HL-60 (cell line): ENCODE measurements around the gene TCEA2.

Experiments used
- DNase-seq, 2 experiments: peaks; one replicate each; pipeline ENCODE4 v3.0.0-alpha.2; 2010 to 2020; ENCODE audit warnings: low read depth in 1 of 2, low spot score in 1 of 2
- H3K27ac ChIP-seq: fragments of 250-450 bp; sonication (Bioruptor Pico); replicated peaks from 2 replicates; pipeline ENCODE4 v1.5.1; 2020; ENCODE audit warnings: mild to moderate bottlenecking, moderate library complexity
- H3K27me3 ChIP-seq: fragments of 250-450 bp; sonication (Bioruptor Pico); 2 replicates; pipeline ENCODE4 v1.5.1; 2021; ENCODE audit warnings: mild to moderate bottlenecking, moderate library complexity; ENCODE audit not compliant: insufficient read depth, poor library complexity, severe bottlenecking
- H3K4me3 ChIP-seq: replicated peaks from 2 replicates; pipeline ENCODE4 v1.5.1; 2011; ENCODE audit warnings: mild to moderate bottlenecking, control low read depth, low read length; ENCODE audit not compliant: insufficient read depth
- CTCF ChIP-seq: IDR thresholded peaks from one replicate; pipeline ENCODE4 v1.5.1; 2011; ENCODE audit warnings: low read length, control low read depth, inconsistent platforms; ENCODE audit not compliant: insufficient read depth
- GABPA ChIP-seq: IDR thresholded peaks from 2 replicates; pipeline ENCODE4 v1.6.1; 2012; ENCODE audit warnings: low read depth
- POLR2AphosphoS5 ChIP-seq: IDR thresholded peaks from 2 replicates; pipeline ENCODE4 v1.6.1; 2012; ENCODE audit warnings: low read depth
- REST ChIP-seq: IDR thresholded peaks from 2 replicates; pipeline ENCODE4 v1.6.1; 2012; ENCODE audit warnings: low read depth; ENCODE audit not compliant: insufficient replicate concordance
- SPI1 ChIP-seq: IDR thresholded peaks from 2 replicates; pipeline ENCODE4 v1.6.1; 2012; ENCODE audit warnings: low read depth, mild to moderate bottlenecking, borderline replicate concordance

TCEA2 gene

DNA sequence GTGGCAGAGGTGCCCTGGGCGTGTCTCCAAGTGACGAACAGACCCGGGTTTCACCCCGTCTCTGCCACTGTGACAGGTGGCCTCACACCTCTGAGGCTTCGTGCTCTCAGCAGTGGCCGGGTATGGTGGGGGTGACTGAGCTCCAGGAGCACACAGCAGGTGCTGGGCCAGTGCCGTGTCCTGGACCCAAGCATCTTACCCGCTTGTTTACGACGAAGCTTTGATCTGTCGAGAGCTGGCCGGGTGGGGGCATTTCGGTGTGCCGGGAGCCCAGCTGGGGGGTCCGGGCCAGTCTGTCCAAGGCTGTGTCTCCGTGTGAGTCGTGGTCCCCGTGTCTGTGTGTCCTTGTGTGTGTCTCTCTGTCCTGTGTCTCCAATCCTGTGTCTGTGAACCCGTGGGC, 28.3 kb downstream of the TCEA2 start:
- no peaks in the 10 kb centered on the region for H3K27me3 ChIP-seq

GRCh38 chr20:64091770-64092169, 28.8 kb downstream of the TCEA2 start:
- no peaks in the 10 kb centered on the region for H3K27me3 ChIP-seq
- no peak for TF ChIP-seq POLR2AphosphoS5
- no peak for TF ChIP-seq REST
- no peak for TF ChIP-seq CTCF
- no peak for TF ChIP-seq SPI1
- no peak for TF ChIP-seq GABPA
- DNase-seq, result no peak
- no peak overlapping the region for H3K4me3 ChIP-seq
- no peak overlapping the region for H3K27ac ChIP-seq

More for the DNA sequence above, 28.3 kb downstream of the TCEA2 start:
- no peak overlapping the region for H3K27ac ChIP-seq
- DNase-seq, result no peak
- TF ChIP-seq CTCF (no peak), GABPA (no peak), REST (no peak), SPI1 (no peak), POLR2AphosphoS5 (no peak)
- no peak overlapping the region for H3K4me3 ChIP-seq

DNA sequence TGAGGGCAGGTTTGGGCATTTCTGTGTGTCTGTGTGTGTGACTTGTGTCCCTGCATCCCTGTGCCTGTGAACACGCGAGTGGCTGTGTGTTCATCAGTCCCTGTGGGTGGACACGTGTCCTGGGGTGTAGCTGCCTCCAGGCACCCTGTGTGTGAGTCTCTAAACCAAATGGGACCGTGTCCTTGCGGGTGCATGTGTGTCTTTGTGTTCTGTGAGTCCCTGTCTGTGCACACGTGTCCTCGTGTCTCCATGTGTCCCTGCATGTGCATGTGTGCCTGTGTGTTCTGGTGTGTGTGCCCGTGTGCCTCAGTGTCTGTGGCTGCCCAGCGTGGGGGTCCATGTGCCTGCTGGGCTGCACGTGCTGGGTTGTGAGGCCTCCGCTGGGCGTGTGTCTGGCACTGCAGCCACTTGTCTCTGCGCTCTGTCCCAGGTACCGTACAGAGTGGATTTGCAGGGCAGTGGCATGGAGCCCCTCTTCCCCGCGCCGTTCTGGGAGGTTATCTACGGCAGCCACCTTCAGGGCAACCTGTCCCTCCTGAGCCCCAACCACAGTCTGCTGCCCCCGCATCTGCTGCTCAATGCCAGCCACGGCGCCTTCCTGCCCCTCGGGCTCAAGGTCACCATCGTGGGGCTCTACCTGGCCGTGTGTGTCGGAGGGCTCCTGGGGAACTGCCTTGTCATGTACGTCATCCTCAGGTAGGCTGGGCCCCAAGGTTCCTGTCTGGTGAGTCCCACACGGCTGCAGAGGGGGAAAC, 29.4 kb downstream of the TCEA2 start:
- TF ChIP-seq CTCF, result no peak
- no peak for TF ChIP-seq REST
- TF ChIP-seq GABPA, result no peak
- no peak for TF ChIP-seq SPI1
- TF ChIP-seq POLR2AphosphoS5, result no peak
- DNase-seq, result no peak
- no peak overlapping the region for H3K27ac ChIP-seq
- H3K4me3 ChIP-seq, result no peak overlapping the region
- H3K27me3 ChIP-seq, result no peaks in the 10 kb centered on the region
